GM19043 (cell line): Measurements from ENCODE around the gene ARSB.

Source experiments
- ATAC-seq: cut with Tn5 transposase; IDR thresholded peaks from one replicate; pipeline ENCODE4 v1.9.1; 2021; ENCODE audit warnings: low read depth; ENCODE audit not compliant: unreplicated experiment

The ARSB gene

DNA sequence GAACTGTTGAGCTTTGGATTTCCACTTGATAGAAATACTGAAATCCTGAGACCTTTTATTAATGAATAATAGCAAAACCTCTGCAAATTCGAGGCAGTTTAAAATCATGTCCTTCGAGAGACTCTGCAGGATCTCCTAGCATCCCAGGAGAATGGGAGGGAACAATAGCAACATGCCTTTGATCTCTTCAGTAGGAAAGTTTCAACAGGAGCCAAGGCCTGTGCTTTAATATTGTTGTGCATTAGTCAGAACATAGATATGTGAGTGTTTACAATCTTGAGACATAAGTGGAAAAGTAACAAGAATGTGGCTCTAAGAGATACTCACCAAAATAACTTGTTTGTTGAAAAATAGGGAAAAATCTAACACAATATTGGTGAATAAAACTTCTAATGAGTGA lies 253.2 kb downstream of the ARSB start:
- ATAC-seq = no peak

- no peak for ATAC-seq
Observed at GRCh38 chr5:78730300-78731094, 254.6 kb downstream of the ARSB start.

GRCh38 chr5:78727786-78728761 lies 257.0 kb downstream of the ARSB start:
- peak; percentile 73 for ATAC-seq
